ENCODE data around the gene KIAA1328.
"Not testable (repeated sequence)": the region's sequence is repeated elsewhere in the genome, so short reads cannot be mapped to it uniquely, and the experiment has no call there.

The KIAA1328 gene

GRCh38 chr18:36897253-36897652, 68.3 kb downstream of the KIAA1328 start:
- H3K27ac ChIP-seq, result no peak overlapping the region
- TF ChIP-seq ZFX (IDR thresholded peaks at IDR 0.05) (no peak), CTCF (conservative IDR thresholded peaks at IDR 0.05) (no peak)

- TF ChIP-seq CTCF (conservative IDR thresholded peaks at IDR 0.05) (peak; percentile 57), ZFX (IDR thresholded peaks at IDR 0.05) (no peak)
- H3K27ac ChIP-seq, result no peak overlapping the region
Measured at GRCh38 chr18:36899289-36899688, 70.4 kb downstream of the KIAA1328 start.

GRCh38 chr18:36900466-36900865, 71.5 kb downstream of the KIAA1328 start:
- TF ChIP-seq CTCF (conservative IDR thresholded peaks at IDR 0.05) (no peak), ZFX (IDR thresholded peaks at IDR 0.05) (no peak)
- H3K27ac ChIP-seq, result no peak overlapping the region

GRCh38 chr18:36901277-36901701, 72.4 kb downstream of the KIAA1328 start:
- no peak overlapping the region for H3K27ac ChIP-seq
- no peak for TF ChIP-seq ZFX (IDR thresholded peaks at IDR 0.05)
- TF ChIP-seq CTCF (conservative IDR thresholded peaks at IDR 0.05), result no peak

GRCh38 chr18:36903215-36903928, 74.4 kb downstream of the KIAA1328 start:
- TF ChIP-seq CTCF (conservative IDR thresholded peaks at IDR 0.05), result no peak
- TF ChIP-seq ZFX (IDR thresholded peaks at IDR 0.05), result no peak
- no peak overlapping the region for H3K27ac ChIP-seq

DNA sequence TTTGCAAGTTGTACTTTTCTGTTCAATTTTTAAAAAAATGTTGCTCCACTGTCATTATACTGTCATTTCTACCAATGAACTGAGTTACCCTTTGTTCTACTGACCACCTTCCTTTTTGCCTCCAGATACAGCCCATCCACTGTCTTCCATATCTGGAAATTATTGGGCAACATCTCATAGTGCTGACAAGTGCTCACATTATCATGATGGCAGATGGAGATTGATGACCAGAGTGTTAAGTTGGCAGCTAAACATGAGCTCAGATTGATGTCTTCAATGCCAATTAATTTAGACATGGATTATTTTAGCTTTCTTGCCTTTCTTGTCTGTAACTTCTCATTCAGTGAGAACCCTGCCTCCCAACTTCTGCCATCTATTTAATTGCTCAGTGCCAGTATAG, 76.6 kb downstream of the KIAA1328 start:
- no peak overlapping the region for H3K27ac ChIP-seq
- TF ChIP-seq CTCF (conservative IDR thresholded peaks at IDR 0.05), result no peak
- TF ChIP-seq ZFX (IDR thresholded peaks at IDR 0.05), result no peak

- not testable (repeated sequence) for H3K27ac ChIP-seq
Measured at GRCh38 chr18:36909282-36909681, 80.4 kb downstream of the KIAA1328 start.

- no peak overlapping the region for H3K27ac ChIP-seq
Measured at GRCh38 chr18:36912887-36913286, 84.0 kb downstream of the KIAA1328 start.

More at GRCh38 chr18:36912887-36913286, 84.0 kb downstream of the KIAA1328 start:
- TF ChIP-seq CTCF (conservative IDR thresholded peaks at IDR 0.05) (no peak), ZFX (IDR thresholded peaks at IDR 0.05) (no peak)

Data from C4-2B (cell line).